Measurements from ENCODE around the gene FBXO24.

FBXO24 gene

GRCh38 chr7:100582041-100582579, 4.0 kb upstream of the FBXO24 start:
- H3K27ac Mint-ChIP-seq: no peak overlapping the region
- no peak overlapping the region for H3K4me3 Mint-ChIP-seq
- H3K27me3 Mint-ChIP-seq (ENCODE audit: low read depth, poor library complexity): no peaks in the 10 kb centered on the region
- peaks cover 5% of the 10 kb centered on the region for H3K36me3 Mint-ChIP-seq (ENCODE audit: low read depth)
- TF ChIP-seq CTCF (IDR thresholded peaks at IDR 0.05): no peak
- H3K4me1 Mint-ChIP-seq: peaks cover 39% of the 10 kb centered on the region
- H3K9me3 Mint-ChIP-seq: no peaks in the 10 kb centered on the region
- DNase-seq: no peak

DNA sequence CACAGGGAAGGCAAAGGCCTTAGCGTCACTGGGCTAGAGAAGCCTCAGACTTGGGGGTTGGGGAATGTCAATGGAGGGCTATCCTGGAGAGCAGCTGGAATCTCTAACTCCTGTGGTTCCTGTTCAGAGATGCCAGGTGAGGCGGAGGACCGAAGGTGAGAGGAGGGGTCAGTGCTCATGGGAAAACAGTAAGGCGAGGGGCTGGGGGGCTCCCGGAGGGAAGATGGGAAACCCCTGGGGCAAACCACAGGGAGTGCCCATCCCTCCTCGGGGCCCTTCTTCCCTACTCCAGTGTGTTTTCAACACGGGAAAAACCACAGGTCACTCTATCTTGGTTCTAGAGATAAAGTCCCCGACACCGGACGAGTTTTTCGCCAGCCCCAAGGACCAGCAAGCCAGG, 3.5 kb upstream of the FBXO24 start:
- Mint-ChIP-seq H3K4me3 (no peak overlapping the region), H3K27me3 (ENCODE audit: low read depth, poor library complexity) (no peaks in the 10 kb centered on the region), H3K36me3 (ENCODE audit: low read depth) (peaks cover 5% of the 10 kb centered on the region), H3K27ac (peak overlapping the region; percentile 36), H3K4me1 (peaks cover 39% of the 10 kb centered on the region), H3K9me3 (no peaks in the 10 kb centered on the region)
- TF ChIP-seq CTCF (IDR thresholded peaks at IDR 0.05): no peak
- no peak for DNase-seq

DNA sequence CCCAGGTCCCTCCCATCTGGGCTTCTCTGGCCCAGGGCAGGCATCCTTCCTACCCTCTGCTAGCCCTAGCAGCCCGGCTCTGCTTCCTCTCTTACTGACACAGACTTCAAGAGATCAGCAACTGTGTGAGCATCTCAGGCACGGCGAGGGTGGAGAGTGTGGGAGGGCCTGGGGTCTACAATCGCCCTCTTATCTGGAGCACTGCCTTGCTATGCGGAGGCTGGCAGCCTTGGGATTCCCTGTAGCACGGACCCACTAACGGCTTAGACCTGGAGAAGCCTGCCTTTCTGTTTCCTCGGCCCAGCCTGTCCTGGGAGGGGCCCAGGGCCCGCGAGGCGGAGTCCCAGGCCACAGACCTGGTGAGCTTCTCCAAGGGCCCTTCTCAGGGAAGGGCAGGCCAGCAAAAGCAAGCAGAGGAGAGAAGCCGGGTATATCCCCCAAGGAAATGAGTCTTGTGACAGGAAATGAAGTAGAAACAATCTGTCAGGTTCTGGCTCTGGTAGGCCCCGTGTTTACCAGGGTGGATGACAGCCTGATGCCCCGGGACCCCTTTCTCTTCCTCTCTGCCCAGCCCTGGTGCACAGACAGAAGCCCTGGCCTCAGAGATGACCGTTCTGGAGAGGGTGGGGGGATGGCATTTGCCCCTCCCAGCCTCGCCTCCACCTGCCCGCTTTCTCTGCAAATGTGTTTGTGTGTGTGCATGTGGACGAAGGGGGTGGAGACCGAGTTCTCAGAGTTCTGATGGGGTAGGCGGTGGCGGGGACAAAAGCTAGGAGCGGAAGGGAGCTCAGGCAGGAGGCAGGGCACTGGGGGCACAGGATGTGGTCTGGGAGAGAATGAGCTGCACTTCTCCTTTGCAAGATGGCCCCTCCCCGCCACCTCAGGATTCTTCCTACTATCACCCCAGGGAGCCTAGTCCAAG, 2.7 kb upstream of the FBXO24 start:
- H3K27ac Mint-ChIP-seq: peak overlapping the region; percentile 92
- no peak for DNase-seq
- H3K27me3 Mint-ChIP-seq (ENCODE audit: low read depth, poor library complexity): no peaks in the 10 kb centered on the region
- H3K4me3 Mint-ChIP-seq: peak overlapping the region; percentile 100
- no peaks in the 10 kb centered on the region for H3K9me3 Mint-ChIP-seq
- H3K36me3 Mint-ChIP-seq (ENCODE audit: low read depth): peaks cover 5% of the 10 kb centered on the region
- peaks cover 44% of the 10 kb centered on the region for H3K4me1 Mint-ChIP-seq
- no peak for TF ChIP-seq CTCF (IDR thresholded peaks at IDR 0.05)

DNA sequence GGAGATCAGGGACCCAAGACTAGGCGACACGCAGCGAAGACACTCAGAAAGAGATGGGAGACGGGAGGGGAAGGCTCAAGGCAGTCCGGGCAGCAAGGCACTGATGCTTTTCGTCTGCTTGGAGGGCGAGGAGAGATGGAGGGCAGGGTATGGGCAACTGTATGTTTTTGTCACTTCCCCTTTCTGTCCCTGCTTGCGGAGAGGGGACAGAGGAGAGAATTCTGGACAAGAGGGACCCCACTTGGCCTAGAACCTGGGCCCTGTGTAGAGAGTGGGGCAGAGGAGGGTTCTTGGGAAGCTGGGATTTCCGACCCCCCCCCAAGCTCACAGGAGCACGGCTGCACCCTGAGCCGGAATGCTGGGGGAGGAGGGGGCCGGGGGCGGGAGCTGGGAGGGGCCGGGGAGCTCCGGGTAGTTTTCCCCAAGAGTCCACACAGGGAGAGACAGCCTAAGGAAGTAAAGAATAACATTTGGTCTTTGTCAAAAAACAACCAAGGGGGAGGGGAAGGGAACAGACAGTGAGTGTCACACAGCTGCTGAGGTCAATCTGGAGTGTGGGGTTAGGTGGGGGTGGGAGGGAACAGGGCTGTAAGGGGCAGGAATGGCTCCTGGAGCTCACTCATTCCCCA, 2.0 kb upstream of the FBXO24 start:
- H3K27ac Mint-ChIP-seq: peak overlapping the region; percentile 99

More for the DNA sequence above, 2.0 kb upstream of the FBXO24 start:
- Mint-ChIP-seq H3K36me3 (ENCODE audit: low read depth) (peaks cover under 1% of the 10 kb centered on the region), H3K27me3 (ENCODE audit: low read depth, poor library complexity) (no peaks in the 10 kb centered on the region), H3K9me3 (no peaks in the 10 kb centered on the region), H3K4me1 (peaks cover 52% of the 10 kb centered on the region), H3K4me3 (peak overlapping the region; percentile 100)
- no peak for TF ChIP-seq CTCF (IDR thresholded peaks at IDR 0.05)
- no peak for DNase-seq

All from nephron progenitor cell (in vitro differentiated cells).